HG03558 (cell line): Measurements from ENCODE around the gene UBE2I.
A peak's percentile ranks its signal among the peaks of the same experiment; 100 is the strongest.

ENCODE experiments used
- ATAC-seq: cut with Tn5 transposase; IDR thresholded peaks from one replicate; pipeline ENCODE4 v1.9.1; 2021; ENCODE audit warnings: moderate number of reproducible peaks; ENCODE audit not compliant: unreplicated experiment; ENCODE audit errors: extremely low read depth

The UBE2I gene

GRCh38 chr16:1338855-1339675 lies 29.6 kb downstream of the UBE2I start:
- no peak for ATAC-seq

- ATAC-seq = no peak
Observed at GRCh38 chr16:1340730-1341494, 31.5 kb downstream of the UBE2I start.

- ATAC-seq = no peak
Observed at GRCh38 chr16:1341495-1342420, 32.3 kb downstream of the UBE2I start.

GRCh38 chr16:1342526-1343427 lies 33.3 kb downstream of the UBE2I start:
- peak; percentile 71 for ATAC-seq

- ATAC-seq = no peak
Observed at GRCh38 chr16:1343428-1344242, 34.2 kb downstream of the UBE2I start.

GRCh38 chr16:1344499-1344898 lies 35.1 kb downstream of the UBE2I start:
- ATAC-seq = no peak

GRCh38 chr16:1345087-1345486 lies 35.7 kb downstream of the UBE2I start:
- ATAC-seq = no peak

- no peak for ATAC-seq
Observed at GRCh38 chr16:1345651-1346421, 36.4 kb downstream of the UBE2I start.

- ATAC-seq = no peak
Observed at GRCh38 chr16:1346422-1347285, 37.2 kb downstream of the UBE2I start.

GRCh38 chr16:1347286-1347855 lies 37.9 kb downstream of the UBE2I start:
- ATAC-seq = no peak

GRCh38 chr16:1347962-1348361 lies 38.5 kb downstream of the UBE2I start:
- ATAC-seq = no peak

GRCh38 chr16:1348441-1348840 lies 39.0 kb downstream of the UBE2I start:
- ATAC-seq = no peak

- ATAC-seq = no peak
Observed at GRCh38 chr16:1348926-1349325, 39.5 kb downstream of the UBE2I start.

- no peak for ATAC-seq
Observed at GRCh38 chr16:1349351-1349750, 39.9 kb downstream of the UBE2I start.

GRCh38 chr16:1349951-1350350 lies 40.5 kb downstream of the UBE2I start:
- ATAC-seq = no peak

- ATAC-seq = no peak
Observed at GRCh38 chr16:1350691-1351090, 41.3 kb downstream of the UBE2I start.

- ATAC-seq = no peak
Observed at GRCh38 chr16:1351215-1351581, 41.8 kb downstream of the UBE2I start.
